Measurements from ENCODE around the gene SEMA5B.

DNA sequence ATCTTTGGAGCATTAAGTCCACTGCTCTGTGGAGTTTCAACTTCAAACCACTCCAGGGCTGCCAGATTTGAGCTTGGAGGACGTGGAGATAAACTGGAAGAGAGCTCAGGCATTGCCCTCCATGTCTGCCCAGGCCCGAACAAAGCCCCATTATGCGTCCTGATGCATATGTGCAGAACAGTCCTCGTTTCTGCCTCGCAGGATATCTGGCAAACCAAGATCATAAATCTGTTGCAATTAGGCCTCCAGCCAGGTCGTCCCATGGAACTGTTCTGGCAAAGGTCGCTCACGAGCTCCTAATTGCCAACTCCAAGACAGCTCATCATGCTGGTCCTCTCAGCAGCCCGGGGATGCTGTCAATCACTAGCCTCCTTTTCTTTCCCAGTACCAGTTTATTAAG is 91.2 kb downstream of the SEMA5B start:
- no peak for TF ChIP-seq EZH2 (IDR thresholded peaks at IDR 0.05; ENCODE audit: low read length)
- TF ChIP-seq, protein P1, sequence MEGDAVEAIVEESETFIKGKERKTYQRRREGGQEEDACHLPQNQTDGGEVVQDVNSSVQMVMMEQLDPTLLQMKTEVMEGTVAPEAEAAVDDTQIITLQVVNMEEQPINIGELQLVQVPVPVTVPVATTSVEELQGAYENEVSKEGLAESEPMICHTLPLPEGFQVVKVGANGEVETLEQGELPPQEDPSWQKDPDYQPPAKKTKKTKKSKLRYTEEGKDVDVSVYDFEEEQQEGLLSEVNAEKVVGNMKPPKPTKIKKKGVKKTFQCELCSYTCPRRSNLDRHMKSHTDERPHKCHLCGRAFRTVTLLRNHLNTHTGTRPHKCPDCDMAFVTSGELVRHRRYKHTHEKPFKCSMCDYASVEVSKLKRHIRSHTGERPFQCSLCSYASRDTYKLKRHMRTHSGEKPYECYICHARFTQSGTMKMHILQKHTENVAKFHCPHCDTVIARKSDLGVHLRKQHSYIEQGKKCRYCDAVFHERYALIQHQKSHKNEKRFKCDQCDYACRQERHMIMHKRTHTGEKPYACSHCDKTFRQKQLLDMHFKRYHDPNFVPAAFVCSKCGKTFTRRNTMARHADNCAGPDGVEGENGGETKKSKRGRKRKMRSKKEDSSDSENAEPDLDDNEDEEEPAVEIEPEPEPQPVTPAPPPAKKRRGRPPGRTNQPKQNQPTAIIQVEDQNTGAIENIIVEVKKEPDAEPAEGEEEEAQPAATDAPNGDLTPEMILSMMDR (optimal IDR thresholded peaks at IDR 0.05 in 1 of 3, IDR thresholded peaks at IDR 0.05 in 1 of 3, conservative IDR thresholded peaks at IDR 0.05 in 1 of 3; ENCODE audit: extremely low read depth in 1 of 3, insufficient read depth in 2 of 3, low read length in 3 of 3) = no peak
